Colonic mucosa (tissue), 4 donors: ENCODE results near the gene FBXW4. TPM values are rescaled to one million over a fixed set of nuclear protein-coding genes. Genes with fewer than 3 reads are reported as not detected.

Experiments used
- DNase-seq: peaks from one replicate; pipeline ENCODE4 v3.0.0-alpha.2; 2020
- H3K27ac ChIP-seq: fragments of 200-600 bp; one replicate; pipeline ENCODE4 v1.8.0; 2021
- H3K27me3 ChIP-seq: fragments of 200-600 bp; one replicate; pipeline ENCODE4 v1.8.0; 2021
- H3K36me3 ChIP-seq: fragments of 200-600 bp; one replicate; pipeline ENCODE4 v1.8.0; 2021
- H3K4me1 ChIP-seq: fragments of 200-600 bp; one replicate; pipeline ENCODE4 v1.8.0; 2021; ENCODE audit warnings: mild to moderate bottlenecking
- H3K4me3 ChIP-seq: fragments of 200-600 bp; one replicate; pipeline ENCODE4 v1.8.0; 2021
- H3K9ac ChIP-seq, 2 donors: one replicate each; pipeline ENCODE4 v1.7.0; 2013; ENCODE audit warnings: control low read depth in 2 of 2, low read depth in 2 of 2, low read length in 2 of 2
- H3K9me3 ChIP-seq: fragments of 200-600 bp; one replicate; pipeline ENCODE4 v1.8.0; 2021
- intact Hi-C: fragments of 100-400 bp; cut with DNase I; formaldehyde crosslinking; loops from one replicate; pipeline ENCODE4 v1.14.1; 2022
- total RNA-seq, 2 donors: library from RNA; stranded (reverse); fragmentation: NEBNext Ultra II Directional in 1 of 2; extraction: Animal tissue kit (Norgen Biotek cat#: 25700) in 1 of 2; gene quantifications; one replicate each; pipeline ENCODE4 v1.2.1, GENCODE V29; 2021
- TF ChIP-seq, protein P1 (sequence below): fragments of 200-600 bp; IDR thresholded peaks from one replicate; pipeline ENCODE4 v1.8.0; 2022; ENCODE audit warnings: antibody characterized with exemption, mild to moderate bottlenecking
- donor health status: healthy.
- donor health status: DM: no; HTN: no; CAD: no.
- donor health status: DM: no; HTN: no; CAD: no.

The FBXW4 gene
- total RNA-seq, 2 donors from 2014 or later = 42.5 to 60.7 TPM

DNA sequence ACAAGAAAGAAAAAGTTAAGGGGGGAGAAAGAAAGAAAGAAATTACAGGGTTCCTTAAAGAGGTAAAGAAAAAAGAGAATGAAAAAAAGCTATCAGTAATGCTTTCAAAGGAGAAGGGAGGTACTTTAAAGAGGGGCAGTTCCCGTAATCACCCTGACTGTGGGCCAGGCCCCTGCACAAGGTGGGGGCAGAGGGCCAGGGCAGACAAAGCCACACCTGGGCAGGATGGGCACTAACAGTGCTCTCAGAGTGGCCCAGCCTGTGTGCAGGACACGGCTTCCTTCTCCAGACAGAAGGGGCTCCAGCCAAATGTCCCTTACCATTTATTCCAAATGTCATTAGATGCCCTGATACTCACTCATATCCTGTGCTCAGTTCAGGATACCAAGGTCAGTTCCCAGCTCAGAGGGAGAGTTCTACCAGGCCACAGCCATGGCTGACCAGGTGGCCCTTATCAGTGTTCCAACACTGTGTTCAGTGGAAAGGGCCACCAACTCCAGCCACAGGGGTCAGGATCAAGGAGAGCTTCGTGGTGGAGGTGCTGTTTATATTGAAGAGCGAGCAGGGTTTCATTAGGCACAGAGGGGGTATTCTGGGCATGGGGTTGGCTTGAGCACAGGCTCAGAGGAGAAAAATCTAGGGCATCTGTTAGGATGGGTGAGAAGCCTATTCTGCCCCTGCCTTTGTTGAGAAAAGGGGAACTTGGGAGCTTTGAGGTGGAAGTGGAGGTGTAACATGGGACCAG, 77.0 kb downstream of the FBXW4 start:
- H3K9me3 ChIP-seq = no peaks in the 10 kb centered on the region
- H3K27ac ChIP-seq = no peak overlapping the region
- H3K27me3 ChIP-seq = no peaks in the 10 kb centered on the region
- H3K4me1 ChIP-seq = no peaks in the 10 kb centered on the region
- H3K36me3 ChIP-seq = no peaks in the 10 kb centered on the region
- no peak overlapping the region for H3K9ac ChIP-seq
- intact Hi-C loops = no loop called here
- TF ChIP-seq, protein P1, sequence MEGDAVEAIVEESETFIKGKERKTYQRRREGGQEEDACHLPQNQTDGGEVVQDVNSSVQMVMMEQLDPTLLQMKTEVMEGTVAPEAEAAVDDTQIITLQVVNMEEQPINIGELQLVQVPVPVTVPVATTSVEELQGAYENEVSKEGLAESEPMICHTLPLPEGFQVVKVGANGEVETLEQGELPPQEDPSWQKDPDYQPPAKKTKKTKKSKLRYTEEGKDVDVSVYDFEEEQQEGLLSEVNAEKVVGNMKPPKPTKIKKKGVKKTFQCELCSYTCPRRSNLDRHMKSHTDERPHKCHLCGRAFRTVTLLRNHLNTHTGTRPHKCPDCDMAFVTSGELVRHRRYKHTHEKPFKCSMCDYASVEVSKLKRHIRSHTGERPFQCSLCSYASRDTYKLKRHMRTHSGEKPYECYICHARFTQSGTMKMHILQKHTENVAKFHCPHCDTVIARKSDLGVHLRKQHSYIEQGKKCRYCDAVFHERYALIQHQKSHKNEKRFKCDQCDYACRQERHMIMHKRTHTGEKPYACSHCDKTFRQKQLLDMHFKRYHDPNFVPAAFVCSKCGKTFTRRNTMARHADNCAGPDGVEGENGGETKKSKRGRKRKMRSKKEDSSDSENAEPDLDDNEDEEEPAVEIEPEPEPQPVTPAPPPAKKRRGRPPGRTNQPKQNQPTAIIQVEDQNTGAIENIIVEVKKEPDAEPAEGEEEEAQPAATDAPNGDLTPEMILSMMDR = no peak
- H3K4me3 ChIP-seq = no peak overlapping the region
- DNase-seq = no peak

- TF ChIP-seq, protein P1 = no peak
- Histone ChIP-seq H3K4me3 (no peak overlapping the region), H3K36me3 (no peaks in the 10 kb centered on the region), H3K27ac (no peak overlapping the region), H3K9me3 (no peaks in the 10 kb centered on the region), H3K27me3 (no peaks in the 10 kb centered on the region), H3K4me1 (no peaks in the 10 kb centered on the region), H3K9ac (no peak overlapping the region)
- DNase-seq = no peak
- intact Hi-C loops = no loop called here
These were observed 77.7 kb downstream of the FBXW4 start for GRCh38 chr10:101617102-101617823.

DNA sequence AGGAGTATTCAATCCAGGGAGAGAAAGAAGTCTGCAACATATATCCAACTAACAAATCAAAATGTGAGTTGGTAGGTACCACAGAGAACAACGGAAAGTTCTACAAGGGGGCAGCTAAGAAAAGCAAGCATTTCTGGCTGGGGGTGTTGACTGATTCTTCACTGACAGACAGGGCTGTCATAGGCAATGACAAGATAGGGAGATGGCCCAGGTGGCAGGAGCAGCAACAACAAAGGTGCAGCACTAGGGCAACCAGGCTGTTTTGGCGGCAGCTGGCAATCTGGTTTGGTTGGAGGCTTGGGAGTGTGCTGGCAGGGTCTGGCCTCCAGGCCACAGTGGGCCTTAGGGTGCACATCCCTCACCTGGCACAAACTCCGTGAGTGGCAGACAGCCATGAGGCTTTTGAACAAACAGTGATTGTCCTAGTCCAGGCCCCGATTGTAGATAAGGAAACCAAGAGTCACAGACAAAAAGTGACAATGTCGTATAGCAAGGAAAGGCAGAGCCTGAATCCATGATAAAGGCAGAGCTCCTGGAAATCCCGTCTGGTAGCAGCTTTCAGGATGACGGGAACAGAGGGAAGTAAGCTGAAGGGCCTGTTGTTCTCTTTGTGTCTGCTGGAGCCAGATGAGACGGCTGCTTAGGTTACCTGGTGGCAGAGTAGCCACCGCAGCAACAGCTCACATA, 78.4 kb downstream of the FBXW4 start:
- TF ChIP-seq, protein P1 = no peak
- no peaks in the 10 kb centered on the region for H3K27me3 ChIP-seq
- no peak overlapping the region for H3K4me3 ChIP-seq
- H3K27ac ChIP-seq = no peak overlapping the region
- H3K4me1 ChIP-seq = no peaks in the 10 kb centered on the region
- no peak overlapping the region for H3K9ac ChIP-seq
- DNase-seq = no peak
- no peaks in the 10 kb centered on the region for H3K9me3 ChIP-seq
- H3K36me3 ChIP-seq = no peaks in the 10 kb centered on the region
- intact Hi-C loops = no loop called here

- TF ChIP-seq, protein P1 = no peak
- no peaks in the 10 kb centered on the region for H3K36me3 ChIP-seq
These were observed 79.3 kb downstream of the FBXW4 start for GRCh38 chr10:101615525-101616116.

More at GRCh38 chr10:101615525-101616116, 79.3 kb downstream of the FBXW4 start:
- Histone ChIP-seq H3K9ac (no peak overlapping the region), H3K27me3 (no peaks in the 10 kb centered on the region), H3K4me1 (no peaks in the 10 kb centered on the region), H3K9me3 (no peaks in the 10 kb centered on the region), H3K27ac (no peak overlapping the region), H3K4me3 (no peak overlapping the region)
- intact Hi-C loops = no loop called here
- DNase-seq = no peak
